Measurements from ENCODE around the gene OTUD7B.
A peak's percentile ranks its signal among the peaks of the same experiment; 100 is the strongest.

Gene OTUD7B

DNA sequence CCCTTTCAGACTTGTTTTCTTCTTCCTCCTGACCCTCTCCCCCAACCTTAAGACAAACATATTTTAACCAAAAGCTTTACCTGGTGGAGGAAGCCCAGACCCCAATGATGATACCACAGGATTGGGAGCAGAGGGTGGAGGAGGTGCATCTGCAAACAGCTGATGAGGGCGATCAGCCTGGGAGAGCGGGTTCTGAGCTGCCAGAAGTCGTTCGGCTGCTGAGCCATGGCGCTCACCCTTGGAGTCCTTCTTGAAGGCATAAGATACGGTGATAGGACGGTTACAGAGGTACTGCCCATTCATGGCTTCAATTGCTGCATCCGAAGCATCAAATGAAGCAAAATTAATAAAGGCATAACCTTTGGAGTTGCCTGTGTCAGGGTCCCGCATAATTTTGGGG, 84.2 kb downstream of the OTUD7B start:
- Histone ChIP-seq H3K27me3 (ENCODE audit: insufficient read depth, low read length, poor library complexity) (no peaks in the 10 kb centered on the region), H2BK120ac (ENCODE audit: low read depth, low read length) (no peak overlapping the region)
- WGBS (ENCODE audit: extremely low coverage, insufficient coverage, low lambda C conversion rate): no CpG with 5 or more reads among the region's 9 CpGs

GRCh38 chr1:149925751-149926150, 84.8 kb downstream of the OTUD7B start:
- Histone ChIP-seq H2BK15ac (replicated peaks; ENCODE audit: low read depth) (no peak overlapping the region), H3K79me2 (ENCODE audit: control insufficient read depth, insufficient read depth, low read length) (peaks cover 27% of the 10 kb centered on the region), H3K23ac (ENCODE audit: low read length) (no peak overlapping the region), H2BK5ac (ENCODE audit: low read length) (no peak overlapping the region), H3K36me3 (ENCODE audit: control insufficient read depth, insufficient read depth, low read length) (peaks cover 17% of the 10 kb centered on the region), H3K9ac (ENCODE audit: low read length) (no peak overlapping the region), H2AK5ac (ENCODE audit: low read length) (no peak overlapping the region), H4K8ac (ENCODE audit: low read depth, low read length) (no peak overlapping the region), H3K4ac (ENCODE audit: low read depth, low read length) (no peak overlapping the region), H3K4me1 (ENCODE audit: control insufficient read depth, low read depth, low read length) (peaks cover 5% of the 10 kb centered on the region), H4K5ac (ENCODE audit: low read length) (no peak overlapping the region), H3K4me2 (ENCODE audit: low read length) (no peak overlapping the region), H3K4me3 (ENCODE audit: low read length) (no peak overlapping the region), H3K27me3 (ENCODE audit: insufficient read depth, low read length, poor library complexity) (no peaks in the 10 kb centered on the region), H3K79me1 (ENCODE audit: low read length) (peaks cover 17% of the 10 kb centered on the region), H3K27ac (ENCODE audit: low read depth, low read length) (no peak overlapping the region), H2BK120ac (ENCODE audit: low read depth, low read length) (no peak overlapping the region), H3K56ac (ENCODE audit: low read length) (no peak overlapping the region), H3K18ac (ENCODE audit: low read length) (no peak overlapping the region)
- WGBS (ENCODE audit: extremely low coverage, insufficient coverage, low lambda C conversion rate): no CpG with 5 or more reads among the region's 2 CpGs
- DNase-seq: no peak

More for the DNA sequence above, 84.2 kb downstream of the OTUD7B start:
- Histone ChIP-seq H3K56ac (ENCODE audit: low read length) (no peak overlapping the region), H3K4me1 (ENCODE audit: control insufficient read depth, low read depth, low read length) (peaks cover 5% of the 10 kb centered on the region), H2BK5ac (ENCODE audit: low read length) (no peak overlapping the region), H3K18ac (ENCODE audit: low read length) (no peak overlapping the region), H3K9ac (ENCODE audit: low read length) (peak overlapping the region; percentile 47), H3K79me1 (ENCODE audit: low read length) (peaks cover 17% of the 10 kb centered on the region), H3K27ac (ENCODE audit: low read depth, low read length) (no peak overlapping the region), H3K4ac (ENCODE audit: low read depth, low read length) (no peak overlapping the region), H3K79me2 (ENCODE audit: control insufficient read depth, insufficient read depth, low read length) (peaks cover 27% of the 10 kb centered on the region), H2AK5ac (ENCODE audit: low read length) (no peak overlapping the region), H2BK15ac (replicated peaks; ENCODE audit: low read depth) (no peak overlapping the region), H3K4me3 (ENCODE audit: low read length) (no peak overlapping the region), H3K23ac (ENCODE audit: low read length) (no peak overlapping the region), H4K5ac (ENCODE audit: low read length) (no peak overlapping the region), H4K8ac (ENCODE audit: low read depth, low read length) (no peak overlapping the region), H3K36me3 (ENCODE audit: control insufficient read depth, insufficient read depth, low read length) (peaks cover 17% of the 10 kb centered on the region), H3K4me2 (ENCODE audit: low read length) (no peak overlapping the region)
- DNase-seq: no peak

DNA sequence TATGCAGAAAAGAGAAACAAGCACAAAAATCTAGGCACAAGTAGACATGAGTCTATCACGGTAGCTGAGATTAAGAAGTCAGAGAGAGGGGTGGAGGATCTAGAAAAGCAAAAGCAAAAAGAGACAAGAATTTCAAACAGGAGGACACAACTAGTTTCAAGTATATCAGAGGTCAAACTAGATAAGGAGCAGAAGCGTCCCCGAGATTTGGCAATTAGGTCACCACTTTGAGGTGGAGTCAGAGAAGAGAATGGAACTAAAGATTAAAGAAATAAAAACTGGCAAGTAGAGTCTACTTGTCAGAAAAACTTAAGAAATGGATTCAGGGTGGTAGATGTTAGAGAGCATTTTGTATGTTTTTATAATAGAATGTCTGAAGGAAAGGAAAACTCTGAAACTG, 85.2 kb downstream of the OTUD7B start:
- no peak for DNase-seq
- H3K79me1 ChIP-seq (ENCODE audit: low read length): peaks cover 17% of the 10 kb centered on the region
- no peaks in the 10 kb centered on the region for H3K27me3 ChIP-seq (ENCODE audit: insufficient read depth, low read length, poor library complexity)
- H3K23ac ChIP-seq (ENCODE audit: low read length): no peak overlapping the region
- no peak overlapping the region for H3K27ac ChIP-seq (ENCODE audit: low read depth, low read length)
- H2AK5ac ChIP-seq (ENCODE audit: low read length): no peak overlapping the region
- peaks cover 5% of the 10 kb centered on the region for H3K4me1 ChIP-seq (ENCODE audit: control insufficient read depth, low read depth, low read length)
- no peak overlapping the region for H2BK15ac ChIP-seq (replicated peaks; ENCODE audit: low read depth)
- no peak overlapping the region for H3K4ac ChIP-seq (ENCODE audit: low read depth, low read length)
- no peak overlapping the region for H2BK120ac ChIP-seq (ENCODE audit: low read depth, low read length)
- peaks cover 17% of the 10 kb centered on the region for H3K36me3 ChIP-seq (ENCODE audit: control insufficient read depth, insufficient read depth, low read length)
- no peak overlapping the region for H3K4me2 ChIP-seq (ENCODE audit: low read length)
- no peak overlapping the region for H4K8ac ChIP-seq (ENCODE audit: low read depth, low read length)
- H4K5ac ChIP-seq (ENCODE audit: low read length): no peak overlapping the region
- H3K18ac ChIP-seq (ENCODE audit: low read length): no peak overlapping the region
- WGBS (ENCODE audit: extremely low coverage, insufficient coverage, low lambda C conversion rate): no CpG with 5 or more reads among the region's 3 CpGs
- no peak overlapping the region for H3K4me3 ChIP-seq (ENCODE audit: low read length)
- no peak overlapping the region for H2BK5ac ChIP-seq (ENCODE audit: low read length)
- peaks cover 27% of the 10 kb centered on the region for H3K79me2 ChIP-seq (ENCODE audit: control insufficient read depth, insufficient read depth, low read length)
- no peak overlapping the region for H3K56ac ChIP-seq (ENCODE audit: low read length)
- peak overlapping the region; percentile 3 for H3K9ac ChIP-seq (ENCODE audit: low read length)

DNA sequence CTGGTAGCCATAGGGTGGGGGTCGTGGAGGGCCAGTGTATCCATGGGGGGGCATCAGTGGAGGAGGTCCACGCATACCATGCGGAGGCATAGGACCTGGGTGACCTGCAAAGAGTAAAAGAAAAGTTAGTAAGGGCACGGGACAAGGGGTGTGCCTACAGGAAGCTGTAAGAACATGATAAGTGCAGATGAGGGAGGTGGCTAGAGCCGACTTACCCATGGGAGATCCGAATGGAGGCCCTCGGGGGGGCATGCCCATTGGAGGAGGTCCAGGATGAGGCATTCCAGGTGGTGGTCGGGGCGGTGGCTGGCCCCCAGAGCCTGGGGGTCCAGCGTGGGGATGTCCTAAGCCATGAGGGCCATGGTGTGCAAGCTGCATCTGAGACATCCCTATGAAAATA, 86.9 kb downstream of the OTUD7B start:
- Histone ChIP-seq H3K4ac (ENCODE audit: low read depth, low read length) (no peak overlapping the region), H3K4me1 (ENCODE audit: control insufficient read depth, low read depth, low read length) (peaks cover 5% of the 10 kb centered on the region), H3K36me3 (ENCODE audit: control insufficient read depth, insufficient read depth, low read length) (peaks cover 17% of the 10 kb centered on the region), H3K56ac (ENCODE audit: low read length) (no peak overlapping the region), H2AK5ac (ENCODE audit: low read length) (no peak overlapping the region), H3K79me1 (ENCODE audit: low read length) (peaks cover 17% of the 10 kb centered on the region), H2BK120ac (ENCODE audit: low read depth, low read length) (no peak overlapping the region), H2BK15ac (replicated peaks; ENCODE audit: low read depth) (no peak overlapping the region), H3K4me3 (ENCODE audit: low read length) (no peak overlapping the region), H3K79me2 (ENCODE audit: control insufficient read depth, insufficient read depth, low read length) (peaks cover 27% of the 10 kb centered on the region), H4K5ac (ENCODE audit: low read length) (no peak overlapping the region), H3K23ac (ENCODE audit: low read length) (no peak overlapping the region), H3K18ac (ENCODE audit: low read length) (no peak overlapping the region), H2BK5ac (ENCODE audit: low read length) (no peak overlapping the region), H3K4me2 (ENCODE audit: low read length) (no peak overlapping the region), H3K9ac (ENCODE audit: low read length) (no peak overlapping the region), H3K27ac (ENCODE audit: low read depth, low read length) (no peak overlapping the region), H4K8ac (ENCODE audit: low read depth, low read length) (no peak overlapping the region), H3K27me3 (ENCODE audit: insufficient read depth, low read length, poor library complexity) (no peaks in the 10 kb centered on the region)
- DNase-seq: no peak
- WGBS (ENCODE audit: extremely low coverage, insufficient coverage, low lambda C conversion rate): no CpG with 5 or more reads among the region's 10 CpGs

DNA sequence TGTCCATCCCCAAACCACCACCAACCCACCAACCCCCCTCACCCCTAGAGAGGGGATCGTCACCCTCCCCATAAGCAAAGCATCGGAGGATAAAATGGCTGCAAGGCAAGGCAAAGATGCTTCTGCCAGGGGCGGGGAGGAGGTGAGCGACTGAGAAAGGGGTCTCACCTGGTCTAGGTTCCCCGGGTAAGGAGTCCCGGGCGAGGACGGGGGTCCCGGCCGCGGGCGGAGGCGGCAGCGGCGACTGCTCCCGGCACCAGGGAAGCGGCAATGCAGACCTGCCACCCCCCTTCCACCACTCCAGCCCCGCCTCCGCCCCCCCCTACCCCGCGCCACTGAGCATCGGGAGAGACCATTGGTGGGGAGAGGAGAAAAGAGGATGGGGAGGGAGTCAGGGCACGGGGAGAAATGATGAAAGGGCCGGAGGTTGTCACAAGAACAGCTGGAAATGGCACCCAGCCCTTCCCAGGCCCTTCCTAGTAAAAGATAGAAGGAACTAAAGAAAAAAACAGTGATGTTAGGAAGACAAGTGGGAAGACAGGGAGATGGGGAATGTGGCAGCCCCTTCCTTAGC, 92.9 kb downstream of the OTUD7B start, which contains the start of gene SV2A:
Gene SV2A, minus strand, starts transcription at position 274 of the 574 bp plus-strand sequence. CDS start 4,004 bp downstream, outside the sequence.
- Histone ChIP-seq H2BK120ac (ENCODE audit: low read depth, low read length) (no peak within 1 kb of the TSS), H3K18ac (ENCODE audit: low read length) (peak within 1 kb of the TSS; percentile 71), H3K36me3 (ENCODE audit: control insufficient read depth, insufficient read depth, low read length) (peaks cover 2% of the 10 kb centered on the region), H3K4me1 (ENCODE audit: control insufficient read depth, low read depth, low read length) (peaks cover 11% of the 10 kb centered on the region), H4K8ac (ENCODE audit: low read depth, low read length) (no peak within 1 kb of the TSS), H3K79me2 (ENCODE audit: control insufficient read depth, insufficient read depth, low read length) (peaks cover 2% of the 10 kb centered on the region), H3K9ac (ENCODE audit: low read length) (peak within 1 kb of the TSS; percentile 86), H3K23ac (ENCODE audit: low read length) (no peak within 1 kb of the TSS), H3K27ac (ENCODE audit: low read depth, low read length) (no peak within 1 kb of the TSS), H2BK5ac (ENCODE audit: low read length) (no peak within 1 kb of the TSS), H4K5ac (ENCODE audit: low read length) (no peak within 1 kb of the TSS), H3K79me1 (ENCODE audit: low read length) (peaks cover 9% of the 10 kb centered on the region), H3K4me2 (ENCODE audit: low read length) (peak within 1 kb of the TSS; percentile 83), H3K27me3 (ENCODE audit: insufficient read depth, low read length, poor library complexity) (no peaks in the 10 kb centered on the region), H3K4ac (ENCODE audit: low read depth, low read length) (peak within 1 kb of the TSS; percentile 85), H2BK15ac (replicated peaks; ENCODE audit: low read depth) (no peak within 1 kb of the TSS), H2AK5ac (ENCODE audit: low read length) (no peak within 1 kb of the TSS), H3K56ac (ENCODE audit: low read length) (peak within 1 kb of the TSS; percentile 88), H3K4me3 (ENCODE audit: low read length) (peak within 1 kb of the TSS; percentile 61)
- peak; percentile 89 for DNase-seq
- no CpG with 5 or more reads among the region's 24 CpGs for WGBS (ENCODE audit: extremely low coverage, insufficient coverage, low lambda C conversion rate)

DNA sequence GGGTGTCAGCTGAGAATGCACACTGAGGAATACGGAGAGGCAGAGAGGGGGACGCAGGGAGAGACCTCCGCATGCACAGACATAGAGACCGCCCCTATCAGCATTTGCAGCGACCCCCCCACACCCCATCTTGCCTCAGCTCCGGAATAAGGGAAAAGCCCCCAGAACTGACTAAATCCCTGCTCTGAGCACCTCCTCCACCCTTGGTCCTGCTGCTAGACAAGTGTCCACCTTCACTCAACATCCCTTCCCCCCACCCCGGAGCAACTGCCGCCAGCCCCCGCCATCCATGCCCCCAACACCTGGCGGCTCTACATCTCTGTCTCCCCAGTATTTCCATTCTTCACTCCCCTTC, 93.7 kb downstream of the OTUD7B start:
- Histone ChIP-seq H3K4me2 (ENCODE audit: low read length) (peak overlapping the region; percentile 83), H4K8ac (ENCODE audit: low read depth, low read length) (no peak overlapping the region), H3K18ac (ENCODE audit: low read length) (peak overlapping the region; percentile 71), H3K56ac (ENCODE audit: low read length) (peak overlapping the region; percentile 88), H2BK120ac (ENCODE audit: low read depth, low read length) (no peak overlapping the region), H2BK5ac (ENCODE audit: low read length) (no peak overlapping the region), H3K79me1 (ENCODE audit: low read length) (peaks cover 9% of the 10 kb centered on the region), H3K36me3 (ENCODE audit: control insufficient read depth, insufficient read depth, low read length) (no peaks in the 10 kb centered on the region), H3K4ac (ENCODE audit: low read depth, low read length) (no peak overlapping the region), H3K23ac (ENCODE audit: low read length) (no peak overlapping the region), H3K79me2 (ENCODE audit: control insufficient read depth, insufficient read depth, low read length) (peaks cover 2% of the 10 kb centered on the region), H2AK5ac (ENCODE audit: low read length) (no peak overlapping the region), H3K27ac (ENCODE audit: low read depth, low read length) (no peak overlapping the region), H3K4me1 (ENCODE audit: control insufficient read depth, low read depth, low read length) (peaks cover 11% of the 10 kb centered on the region), H3K27me3 (ENCODE audit: insufficient read depth, low read length, poor library complexity) (no peaks in the 10 kb centered on the region), H3K4me3 (ENCODE audit: low read length) (peak overlapping the region; percentile 61), H4K5ac (ENCODE audit: low read length) (no peak overlapping the region), H2BK15ac (replicated peaks; ENCODE audit: low read depth) (no peak overlapping the region), H3K9ac (ENCODE audit: low read length) (peak overlapping the region; percentile 86)
- no CpG with 5 or more reads among the region's 10 CpGs for WGBS (ENCODE audit: extremely low coverage, insufficient coverage, low lambda C conversion rate)
- no peak for DNase-seq

All from mesendoderm (in vitro differentiated cells).